IMR-90 (cell line): ENCODE measurements around the gene TRIM66. TPM values are rescaled to one million over a fixed set of nuclear protein-coding genes. Genes with fewer than 3 reads are reported as not detected.

ENCODE experiments used
- ATAC-seq: fragments of 200-7000 bp; cut with Tn5 transposase; 2 replicates; pipeline ENCODE4 v1.9.1; 2020; ENCODE audit warnings: low read depth, mild to moderate bottlenecking, moderate library complexity
- BruUV-seq: library from RNA; stranded (reverse); fragments of 400-500 nt; replicated peaks from 2 replicates; lab custom pipeline; 2021; lab: Mats Ljungman, UMichigan
- CTCF ChIA-PET: fragments of 300-600 bp; formaldehyde crosslinking; extraction: SDS; loops from one replicate; lab custom pipeline; 2021; ENCODE audit warnings: antibody characterized with exemption; lab: Yijun Ruan, JAX
- POLR2A ChIA-PET: fragments of 300-600 bp; sonication (Branson Sonifier 250); formaldehyde crosslinking; loops from one replicate; lab custom pipeline; 2022; ENCODE audit warnings: antibody characterized with exemption; ENCODE audit not compliant: unreplicated experiment; lab: Charles Lee
- DNase-seq: peaks from one replicate; pipeline ENCODE4 v3.0.0; 2013
- H2AFZ ChIP-seq: replicated peaks from 2 replicates; pipeline ENCODE3; 2013; ENCODE audit warnings: low read length, mild to moderate bottlenecking; ENCODE audit not compliant: poor library complexity
- H2AK5ac ChIP-seq: 2 replicates; pipeline ENCODE4 v1.6.1; 2013; ENCODE audit warnings: low read depth, low read length, inconsistent platforms
- H2AK9ac ChIP-seq: replicated peaks from 2 replicates; pipeline ENCODE3; 2013; ENCODE audit warnings: mild to moderate bottlenecking, low read depth, low read length, moderate library complexity; ENCODE audit not compliant: poor library complexity
- H2BK120ac ChIP-seq: 2 replicates; pipeline ENCODE4 v1.6.1; 2013; ENCODE audit warnings: low read depth, low read length, inconsistent platforms
- H2BK15ac ChIP-seq: 3 replicates; pipeline ENCODE4 v1.6.1; 2013; ENCODE audit warnings: low read depth, low read length, inconsistent platforms
- H2BK20ac ChIP-seq: 2 replicates; pipeline ENCODE4 v1.6.1; 2013; ENCODE audit warnings: low read depth, mild to moderate bottlenecking, inconsistent platforms, low read length, moderate library complexity
- H2BK5ac ChIP-seq: 2 replicates; pipeline ENCODE4 v1.6.1; 2013; ENCODE audit warnings: mild to moderate bottlenecking, low read depth, low read length, inconsistent platforms; ENCODE audit not compliant: poor library complexity, severe bottlenecking
- H3K14ac ChIP-seq: replicated peaks from 2 replicates; pipeline ENCODE4 v1.6.1; 2013; ENCODE audit warnings: low read depth, low read length, inconsistent platforms
- H3K18ac ChIP-seq: 2 replicates; pipeline ENCODE4 v1.6.1; 2013; ENCODE audit warnings: low read depth, low read length, control low read depth
- H3K23ac ChIP-seq: 2 replicates; pipeline ENCODE4 v1.6.1; 2013; ENCODE audit warnings: low read depth, low read length, inconsistent platforms
- H3K27ac ChIP-seq: 2 replicates; pipeline ENCODE4 v1.5.1; 2013; ENCODE audit warnings: mild to moderate bottlenecking, control low read depth, low read length; ENCODE audit not compliant: insufficient read depth
- H3K27me3 ChIP-seq: 2 replicates; pipeline ENCODE4 v1.6.1; 2013; ENCODE audit warnings: low read length; ENCODE audit not compliant: control insufficient read depth, insufficient read depth
- H3K36me3 ChIP-seq: 2 replicates; pipeline ENCODE4 v1.6.1; 2013; ENCODE audit warnings: low read length, mixed read lengths; ENCODE audit not compliant: control insufficient read depth, insufficient read depth
- H3K4ac ChIP-seq: 2 replicates; pipeline ENCODE4 v1.6.1; 2013; ENCODE audit warnings: low read depth, low read length, inconsistent platforms
- H3K4me1 ChIP-seq: 2 replicates; pipeline ENCODE4 v1.6.1; 2013; ENCODE audit warnings: low read length, mixed read lengths; ENCODE audit not compliant: control insufficient read depth, insufficient read depth
- H3K4me2 ChIP-seq: 2 replicates; pipeline ENCODE4 v1.6.1; 2013; ENCODE audit warnings: low read depth, mild to moderate bottlenecking, control low read depth, low read length, moderate library complexity
- H3K4me3 ChIP-seq: 2 replicates; pipeline ENCODE4 v1.5.1; 2013; ENCODE audit warnings: low read depth, mild to moderate bottlenecking, control low read depth, low read length, moderate library complexity; ENCODE audit not compliant: insufficient read depth
- H3K56ac ChIP-seq: 2 replicates; pipeline ENCODE4 v1.6.1; 2013; ENCODE audit warnings: low read length, inconsistent platforms; ENCODE audit not compliant: insufficient read depth; ENCODE audit errors: extremely low read depth
- H3K79me1 ChIP-seq, 2 experiments: 2 replicates each; pipeline ENCODE4 v1.6.1; 2013; ENCODE audit warnings: low read length in 2 of 2, inconsistent platforms in 1 of 2, low read depth in 1 of 2
- H3K9ac ChIP-seq: 2 replicates; pipeline ENCODE4 v1.6.1; 2013; ENCODE audit warnings: low read depth, low read length, control low read depth
- H3K9me1 ChIP-seq: 2 replicates; pipeline ENCODE4 v1.6.1; 2013; ENCODE audit warnings: low read length, inconsistent platforms; ENCODE audit not compliant: insufficient read depth
- H3K9me3 ChIP-seq: 2 replicates; pipeline ENCODE4 v1.6.1; 2013; ENCODE audit warnings: low read length; ENCODE audit not compliant: control insufficient read depth, insufficient read depth
- H4K20me1 ChIP-seq: 2 replicates; pipeline ENCODE4 v1.6.1; 2013; ENCODE audit warnings: low read length, inconsistent platforms; ENCODE audit not compliant: insufficient read depth
- H4K5ac ChIP-seq: 2 replicates; pipeline ENCODE4 v1.6.1; 2013; ENCODE audit warnings: mild to moderate bottlenecking, low read depth, low read length, control low read depth
- H4K8ac ChIP-seq, 2 experiments: 2 replicates each; pipeline ENCODE4 v1.6.1; 2013; ENCODE audit warnings: low read depth in 2 of 2, low read length in 2 of 2, control low read depth in 1 of 2, inconsistent platforms in 1 of 2
- H4K91ac ChIP-seq: 2 replicates; pipeline ENCODE4 v1.6.1; 2013; ENCODE audit warnings: low read depth, low read length, inconsistent platforms; ENCODE audit not compliant: insufficient read depth
- BHLHE40 ChIP-seq: fragments of 150-350 bp; IDR thresholded peaks from 2 replicates; pipeline ENCODE4 v1.6.1; 2016; ENCODE audit warnings: mild to moderate bottlenecking, low read depth, low read length
- CEBPB ChIP-seq: IDR thresholded peaks from 2 replicates; pipeline ENCODE4 v1.6.1; 2012; ENCODE audit warnings: low read depth, low read length, improper control_type of control experiment
- CHD1 ChIP-seq: IDR thresholded peaks from 2 replicates; pipeline ENCODE4 v1.6.1; 2012; ENCODE audit warnings: low read depth, low read length, improper control_type of control experiment
- FOS ChIP-seq: fragments of 150-350 bp; IDR thresholded peaks from 2 replicates; pipeline ENCODE4 v1.6.1; 2016; ENCODE audit warnings: low read depth, low read length
- MAFK ChIP-seq: IDR thresholded peaks from 2 replicates; pipeline ENCODE4 v1.6.1; 2012; ENCODE audit warnings: low read depth, low read length, improper control_type of control experiment
- MAZ ChIP-seq: IDR thresholded peaks from 2 replicates; pipeline ENCODE4 v1.6.1; 2012; ENCODE audit warnings: low read depth, mild to moderate bottlenecking, low read length, improper control_type of control experiment, moderate library complexity, borderline replicate concordance
- MXI1 ChIP-seq: IDR thresholded peaks from 2 replicates; pipeline ENCODE4 v1.6.1; 2012; ENCODE audit warnings: low read depth, mild to moderate bottlenecking, low read length, moderate library complexity, borderline replicate concordance
- NFE2L2 ChIP-seq: fragments of 150-350 bp; IDR thresholded peaks from 2 replicates; pipeline ENCODE4 v1.6.1; 2016; ENCODE audit warnings: low read depth, mild to moderate bottlenecking, low read length
- POLR2A ChIP-seq: IDR thresholded peaks from 2 replicates; pipeline ENCODE4 v1.6.1; 2012; ENCODE audit warnings: mild to moderate bottlenecking, low read depth, low read length
- RCOR1 ChIP-seq: IDR thresholded peaks from 2 replicates; pipeline ENCODE4 v1.6.1; 2012; ENCODE audit warnings: mild to moderate bottlenecking, low read length, improper control_type of control experiment; ENCODE audit not compliant: insufficient replicate concordance
- RFX5 ChIP-seq: IDR thresholded peaks from 2 replicates; pipeline ENCODE4 v1.8.0; 2012; ENCODE audit warnings: low read depth, mild to moderate bottlenecking, low read length, moderate library complexity
- SMC3 ChIP-seq: fragments of 150-350 bp; IDR thresholded peaks from 2 replicates; pipeline ENCODE4 v1.6.1; 2016; ENCODE audit warnings: low read depth, mild to moderate bottlenecking, antibody characterized with exemption, low read length, moderate library complexity
- USF2 ChIP-seq: fragments of 150-350 bp; IDR thresholded peaks from 2 replicates; pipeline ENCODE4 v1.6.1; 2017; ENCODE audit warnings: mild to moderate bottlenecking, antibody characterized with exemption, low read length, low read depth
- WGBS, 2 experiments: methylation state at CpG; one replicate each; pipeline versions ENCODE4 v1.1.5 to v1.1.7; 2013; ENCODE audit warnings: missing lambda C conversion rate in 2 of 2; ENCODE audit not compliant: insufficient read length in 1 of 2; ENCODE audit errors: extremely low coverage in 2 of 2; 5-methylcytosine and 5-hydroxymethylcytosine counted together
- dilution Hi-C: fragments of 300-500 bp; cut with HindIII; formaldehyde crosslinking; loops from one replicate; pipeline ENCODE4 v1.14.3; 2018; ENCODE audit warnings: low sequenced_read_pairs; ENCODE audit not compliant: unreplicated experiment
- in situ Hi-C: fragments of 300-500 bp; cut with MboI; formaldehyde crosslinking; loops from 3 replicates; pipeline ENCODE4 v1.14.3; 2019; ENCODE audit warnings: low sequenced_read_pairs, inconsistent platforms, mixed read lengths
- intact Hi-C: fragments of 100-400 bp; cut with micrococcal nuclease; formaldehyde crosslinking; loops from 2 replicates; pipeline ENCODE4 v1.10.0; 2022
- polyA plus RNA-seq, 3 experiments: library from polyadenylated mRNA; depleted of rRNA; stranded (reverse); fragments of >200 nt; gene quantifications; 2 replicates each; pipeline ENCODE4 v1.2.3, GENCODE V29; 2012; ENCODE audit warnings: low replicate concordance in 1 of 3
- total RNA-seq: library from RNA; depleted of rRNA; stranded (reverse); fragments of >200 nt; gene quantifications from 2 replicates; pipeline ENCODE4 v1.2.3, GENCODE V29; 2012
- TF ChIP-seq, protein P1 (sequence below): fragments of 150-350 bp; IDR thresholded peaks from 2 replicates; pipeline ENCODE4 v1.6.1; 2016; ENCODE audit warnings: low read depth, mild to moderate bottlenecking, low read length, moderate library complexity, borderline replicate concordance
- TF ChIP-seq, protein P2 (sequence below): conservative IDR thresholded peaks from 2 replicates; pipeline ENCODE4 v1.5.1; 2012; ENCODE audit warnings: mild to moderate bottlenecking, low read depth, low read length, improper control_type of control experiment

TRIM66 gene
- total and polyA plus RNA-seq, 2 of the 4 experiments (the other 2 are of a cell fraction), result 4.4 to 5.0 TPM

DNA sequence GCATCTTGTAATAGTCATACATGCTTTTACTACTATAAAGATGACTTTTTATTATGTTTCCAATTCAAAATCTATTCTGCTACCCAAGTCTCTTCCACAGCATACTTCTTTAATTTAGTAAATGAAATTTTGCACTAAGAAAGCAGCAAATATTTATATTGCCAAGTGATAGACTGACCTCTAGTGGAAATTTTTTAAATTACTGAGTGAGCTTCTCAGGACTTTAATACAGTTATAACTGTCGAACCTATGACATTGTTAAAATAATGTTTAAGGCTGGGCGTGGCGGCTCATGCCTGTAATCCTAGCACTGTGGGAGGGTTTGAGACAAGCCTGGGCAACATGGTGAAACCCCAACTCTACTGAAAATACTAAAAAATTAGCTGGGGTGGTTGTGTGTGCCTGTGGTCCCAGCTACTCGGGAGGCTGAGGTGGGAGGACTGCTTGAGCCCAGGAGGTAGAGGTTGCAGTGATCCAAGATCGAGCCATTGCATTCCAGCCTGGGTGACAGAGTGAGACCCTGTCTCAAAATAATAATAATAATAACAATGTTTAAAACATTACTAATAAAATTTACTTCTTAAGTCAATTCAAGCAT, 115.8 kb downstream of the TRIM66 start:
- no peak overlapping the region for H3K4me2 ChIP-seq
- H2BK120ac ChIP-seq, result no peak overlapping the region
- H2BK15ac ChIP-seq, result no peak overlapping the region
- WGBS, 2 experiments, result no CpG with 5 or more reads among the region's 5 CpGs
- BruUV-seq, result no TSS peak
- H3K27ac ChIP-seq, result no peak overlapping the region
- H3K9me1 ChIP-seq, result no peaks in the 10 kb centered on the region
- no peak overlapping the region for H4K91ac ChIP-seq
- no peak overlapping the region for H4K8ac ChIP-seq
- H3K18ac ChIP-seq, result no peak overlapping the region
- no peak overlapping the region for H2BK5ac ChIP-seq
- dilution Hi-C loops (no loop called here), in situ Hi-C loops (loop anchor here (5.0 to 10.0 kb wide), 2 partner anchors 232 to 339 kb away; no protein-coding TSS in a partner anchor), intact Hi-C loops (loop anchor here (1.0 to 2.0 kb wide), 5 partner anchors 228 to 560 kb away; no protein-coding TSS in a partner anchor)
- ChIA-PET CTCF (interaction anchor here (0.6 kb wide), 3 partner anchors 21 to 426 kb away, joined by 3 to 5 read pairs (median 3); no protein-coding TSS in a partner anchor), POLR2A (no interaction called here)
- 0 out of 2 replicates have a peak overlapping the region, but pooled peaks have one; percentile 48 for H2BK20ac ChIP-seq
- H3K14ac ChIP-seq, result no peak overlapping the region
- H3K9ac ChIP-seq, result no peak overlapping the region
- no peak overlapping the region for H3K23ac ChIP-seq
- DNase-seq (peak; percentile 48), ATAC-seq (peak; percentile 79)
- H3K79me1 ChIP-seq, result no peaks in the 10 kb centered on the region
- peaks cover 5% of the 10 kb centered on the region for H3K27me3 ChIP-seq
- H2AFZ ChIP-seq, result peak overlapping the region; percentile 81
- H4K5ac ChIP-seq, result no peak overlapping the region
- H3K9me3 ChIP-seq, result 0 out of 2 replicates have a peak, but pooled peaks cover 1% of the 10 kb centered on the region
- no peaks in the 10 kb centered on the region for H3K36me3 ChIP-seq
- H3K4ac ChIP-seq, result no peak overlapping the region
- H3K4me1 ChIP-seq, result no peaks in the 10 kb centered on the region
- H3K4me3 ChIP-seq, result no peak overlapping the region
- 0 out of 2 replicates have a peak overlapping the region, but pooled peaks have one; percentile 8 for H2AK5ac ChIP-seq
- H4K20me1 ChIP-seq, result no peaks in the 10 kb centered on the region
- H3K56ac ChIP-seq, result no peak overlapping the region
- no peak overlapping the region for H2AK9ac ChIP-seq
- no peak for TF ChIP-seq RCOR1
- TF ChIP-seq, protein P1, sequence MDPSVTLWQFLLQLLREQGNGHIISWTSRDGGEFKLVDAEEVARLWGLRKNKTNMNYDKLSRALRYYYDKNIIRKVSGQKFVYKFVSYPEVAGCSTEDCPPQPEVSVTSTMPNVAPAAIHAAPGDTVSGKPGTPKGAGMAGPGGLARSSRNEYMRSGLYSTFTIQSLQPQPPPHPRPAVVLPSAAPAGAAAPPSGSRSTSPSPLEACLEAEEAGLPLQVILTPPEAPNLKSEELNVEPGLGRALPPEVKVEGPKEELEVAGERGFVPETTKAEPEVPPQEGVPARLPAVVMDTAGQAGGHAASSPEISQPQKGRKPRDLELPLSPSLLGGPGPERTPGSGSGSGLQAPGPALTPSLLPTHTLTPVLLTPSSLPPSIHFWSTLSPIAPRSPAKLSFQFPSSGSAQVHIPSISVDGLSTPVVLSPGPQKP, result no peak
- TF ChIP-seq USF2, result no peak
- no peak for TF ChIP-seq RFX5
- TF ChIP-seq POLR2A, result no peak
- no peak for TF ChIP-seq MXI1
- TF ChIP-seq, protein P2, sequence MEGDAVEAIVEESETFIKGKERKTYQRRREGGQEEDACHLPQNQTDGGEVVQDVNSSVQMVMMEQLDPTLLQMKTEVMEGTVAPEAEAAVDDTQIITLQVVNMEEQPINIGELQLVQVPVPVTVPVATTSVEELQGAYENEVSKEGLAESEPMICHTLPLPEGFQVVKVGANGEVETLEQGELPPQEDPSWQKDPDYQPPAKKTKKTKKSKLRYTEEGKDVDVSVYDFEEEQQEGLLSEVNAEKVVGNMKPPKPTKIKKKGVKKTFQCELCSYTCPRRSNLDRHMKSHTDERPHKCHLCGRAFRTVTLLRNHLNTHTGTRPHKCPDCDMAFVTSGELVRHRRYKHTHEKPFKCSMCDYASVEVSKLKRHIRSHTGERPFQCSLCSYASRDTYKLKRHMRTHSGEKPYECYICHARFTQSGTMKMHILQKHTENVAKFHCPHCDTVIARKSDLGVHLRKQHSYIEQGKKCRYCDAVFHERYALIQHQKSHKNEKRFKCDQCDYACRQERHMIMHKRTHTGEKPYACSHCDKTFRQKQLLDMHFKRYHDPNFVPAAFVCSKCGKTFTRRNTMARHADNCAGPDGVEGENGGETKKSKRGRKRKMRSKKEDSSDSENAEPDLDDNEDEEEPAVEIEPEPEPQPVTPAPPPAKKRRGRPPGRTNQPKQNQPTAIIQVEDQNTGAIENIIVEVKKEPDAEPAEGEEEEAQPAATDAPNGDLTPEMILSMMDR, result peak; percentile 74
- no peak for TF ChIP-seq CEBPB
- no peak for TF ChIP-seq NFE2L2
- peak; percentile 71 for TF ChIP-seq SMC3
- no peak for TF ChIP-seq MAFK
- TF ChIP-seq FOS, result no peak
- no peak for TF ChIP-seq BHLHE40
- TF ChIP-seq MAZ, result no peak
- no peak for TF ChIP-seq CHD1
